Measurements from ENCODE around the gene KRTAP5-7.
"Not testable (repeated sequence)": the region's sequence is repeated elsewhere in the genome, so short reads cannot be mapped to it uniquely, and the experiment has no call there.

KRTAP5-7 gene, protein sequence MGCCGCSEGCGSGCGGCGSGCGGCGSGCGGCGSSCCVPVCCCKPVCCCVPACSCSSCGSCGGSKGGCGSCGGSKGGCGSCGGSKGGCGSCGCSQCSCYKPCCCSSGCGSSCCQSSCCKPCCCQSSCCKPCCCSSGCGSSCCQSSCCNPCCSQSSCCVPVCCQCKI

DNA sequence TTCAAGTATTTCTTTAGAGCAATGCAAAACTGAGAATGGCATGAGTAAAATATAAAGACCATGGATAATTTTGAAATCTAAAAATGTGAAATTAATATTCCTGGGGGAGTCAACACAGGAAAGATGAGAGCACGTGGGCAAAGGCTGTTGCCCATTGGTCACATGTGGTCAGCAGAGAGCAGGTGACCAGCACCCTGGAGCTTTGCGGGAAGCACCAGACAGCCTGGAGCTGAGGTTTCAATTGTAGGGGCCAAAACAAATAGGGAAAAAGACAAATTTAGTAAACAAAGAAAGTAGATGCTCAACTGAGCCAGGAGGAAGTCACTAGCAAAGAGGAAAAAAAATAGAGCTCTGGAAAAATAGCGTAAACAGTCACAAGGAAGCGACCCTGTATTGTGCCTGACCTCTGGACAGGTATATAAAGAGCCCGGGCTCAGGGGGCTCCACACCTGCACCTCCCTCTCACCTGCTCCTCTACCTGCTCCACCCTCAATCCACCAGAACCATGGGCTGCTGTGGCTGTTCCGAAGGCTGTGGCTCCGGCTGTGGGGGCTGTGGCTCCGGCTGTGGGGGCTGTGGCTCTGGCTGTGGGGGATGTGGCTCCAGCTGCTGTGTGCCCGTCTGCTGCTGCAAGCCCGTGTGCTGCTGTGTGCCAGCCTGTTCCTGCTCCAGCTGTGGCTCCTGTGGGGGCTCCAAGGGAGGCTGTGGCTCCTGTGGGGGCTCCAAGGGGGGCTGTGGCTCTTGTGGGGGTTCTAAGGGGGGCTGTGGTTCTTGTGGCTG lies at the start of gene KRTAP5-7:
Gene KRTAP5-7, plus strand, starts transcription at position 472 of the 780 bp plus-strand sequence. Its CDS starts 34 bp downstream, at position 506.
- not testable (repeated sequence) for FAIRE-seq

- no peak for FAIRE-seq
Measured at GRCh38 chr11:71477641-71478527, 49.2 kb upstream of the KRTAP5-7 start.

- no peak for FAIRE-seq
Measured at GRCh38 chr11:71478528-71478840, 48.6 kb upstream of the KRTAP5-7 start.

DNA sequence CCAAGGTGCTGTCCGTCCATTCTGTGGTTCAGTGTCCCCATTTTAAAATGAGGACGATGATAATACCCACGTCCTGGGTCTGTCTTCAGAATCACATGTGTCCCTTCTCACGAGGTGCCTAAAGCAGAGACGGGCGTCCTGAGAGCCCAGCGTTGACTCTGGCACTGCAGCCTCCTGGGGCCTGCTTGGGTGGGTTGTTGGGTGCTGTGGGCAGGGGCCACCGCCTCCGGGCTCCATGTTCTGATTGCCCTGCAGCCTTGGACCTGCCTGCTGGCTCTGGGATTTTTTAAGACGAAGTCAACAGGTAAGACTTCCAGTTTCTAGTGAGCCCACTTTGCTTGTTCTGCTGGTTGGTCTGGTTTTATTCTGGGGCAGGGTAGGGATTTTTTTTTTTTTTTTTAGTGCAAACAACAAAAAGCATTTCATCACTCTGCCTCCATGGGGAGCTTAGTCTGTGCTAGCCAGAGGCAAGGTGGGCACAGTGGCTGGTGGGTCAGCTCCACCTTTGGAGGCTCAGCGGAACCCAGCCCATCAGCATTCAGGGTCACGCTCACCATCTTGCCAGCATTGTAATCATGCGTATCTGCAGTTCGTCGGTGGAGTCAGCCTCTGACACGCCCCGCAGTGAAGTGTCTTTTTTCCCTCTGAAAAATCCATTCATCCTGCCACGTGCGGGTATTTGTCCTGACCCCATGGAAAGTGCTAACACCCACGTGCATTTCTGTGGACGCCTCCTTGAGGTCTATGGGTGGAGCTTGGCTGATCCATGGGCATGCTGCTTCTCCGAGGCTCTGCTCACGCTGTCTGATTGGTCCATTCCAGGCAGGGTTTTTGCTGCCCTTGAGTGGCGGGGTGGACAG lies 45.7 kb upstream of the KRTAP5-7 start:
- no peak for FAIRE-seq

DNA sequence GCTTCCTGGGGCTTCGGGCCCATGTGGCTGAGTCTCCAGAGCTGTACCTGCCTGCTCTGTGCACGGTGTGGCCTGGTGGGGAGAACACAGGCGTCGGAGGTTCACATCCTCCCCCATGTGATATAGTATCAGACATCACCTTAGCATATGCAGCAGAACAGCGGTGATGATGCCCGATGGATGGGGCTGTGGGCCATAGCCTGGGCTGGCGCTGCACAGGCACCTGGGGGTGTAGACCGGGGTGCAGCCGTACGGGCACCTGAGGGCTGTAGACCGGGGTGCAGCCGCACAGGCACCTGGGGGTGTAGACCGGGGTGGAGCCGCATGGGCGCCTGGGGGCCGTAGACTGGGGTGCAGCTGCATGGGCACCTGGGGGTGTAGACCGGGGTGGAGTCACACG lies 44.9 kb upstream of the KRTAP5-7 start:
- FAIRE-seq: no peak

DNA sequence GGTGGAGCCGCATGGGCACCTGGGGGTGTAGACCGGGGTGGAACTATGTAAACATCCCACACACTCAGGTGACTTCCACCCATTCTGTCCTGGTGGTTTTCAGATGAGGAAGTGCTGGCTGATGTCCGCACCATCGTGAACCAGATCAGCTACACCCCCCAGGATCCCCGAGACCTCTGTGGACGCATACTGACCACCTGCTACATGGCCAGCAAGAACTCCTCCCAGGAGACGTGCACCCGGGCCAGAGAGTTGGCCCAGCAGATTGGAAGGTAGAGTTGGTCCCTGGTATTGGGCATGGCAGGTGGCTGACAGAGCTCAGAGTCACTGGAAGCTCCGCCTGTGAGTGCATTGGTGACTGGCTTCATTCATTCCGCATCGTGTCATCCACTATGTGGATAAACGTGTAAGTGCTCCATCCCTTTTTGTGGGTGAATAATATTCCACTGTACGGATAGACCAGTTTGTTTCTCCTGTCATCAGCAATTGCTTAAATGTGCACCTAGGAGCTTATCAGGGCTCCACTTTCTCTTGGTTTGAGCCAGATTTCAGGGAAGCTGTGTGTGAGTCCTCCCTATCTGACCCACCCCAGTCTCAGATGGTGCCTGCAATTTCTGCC lies 44.2 kb upstream of the KRTAP5-7 start:
- FAIRE-seq: no peak

DNA sequence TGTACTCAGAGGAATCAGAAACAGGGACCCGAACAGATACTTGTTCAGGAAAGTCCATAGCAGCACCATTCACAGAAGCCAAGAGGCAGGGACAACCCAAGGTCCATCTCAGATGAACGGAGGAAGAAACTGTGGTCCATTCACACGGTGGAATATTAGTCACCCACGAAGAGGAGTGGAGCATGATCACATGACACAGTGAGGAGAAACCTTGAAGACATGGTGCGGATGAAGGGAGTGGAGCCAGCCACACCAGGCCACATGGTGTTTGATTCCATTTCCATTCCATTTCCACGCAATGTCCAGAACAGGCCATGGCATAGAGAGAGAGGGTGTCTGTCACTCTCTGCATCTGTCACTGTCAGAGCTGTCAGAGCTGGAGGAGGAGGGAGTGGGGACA lies 43.4 kb upstream of the KRTAP5-7 start:
- FAIRE-seq: no peak

DNA sequence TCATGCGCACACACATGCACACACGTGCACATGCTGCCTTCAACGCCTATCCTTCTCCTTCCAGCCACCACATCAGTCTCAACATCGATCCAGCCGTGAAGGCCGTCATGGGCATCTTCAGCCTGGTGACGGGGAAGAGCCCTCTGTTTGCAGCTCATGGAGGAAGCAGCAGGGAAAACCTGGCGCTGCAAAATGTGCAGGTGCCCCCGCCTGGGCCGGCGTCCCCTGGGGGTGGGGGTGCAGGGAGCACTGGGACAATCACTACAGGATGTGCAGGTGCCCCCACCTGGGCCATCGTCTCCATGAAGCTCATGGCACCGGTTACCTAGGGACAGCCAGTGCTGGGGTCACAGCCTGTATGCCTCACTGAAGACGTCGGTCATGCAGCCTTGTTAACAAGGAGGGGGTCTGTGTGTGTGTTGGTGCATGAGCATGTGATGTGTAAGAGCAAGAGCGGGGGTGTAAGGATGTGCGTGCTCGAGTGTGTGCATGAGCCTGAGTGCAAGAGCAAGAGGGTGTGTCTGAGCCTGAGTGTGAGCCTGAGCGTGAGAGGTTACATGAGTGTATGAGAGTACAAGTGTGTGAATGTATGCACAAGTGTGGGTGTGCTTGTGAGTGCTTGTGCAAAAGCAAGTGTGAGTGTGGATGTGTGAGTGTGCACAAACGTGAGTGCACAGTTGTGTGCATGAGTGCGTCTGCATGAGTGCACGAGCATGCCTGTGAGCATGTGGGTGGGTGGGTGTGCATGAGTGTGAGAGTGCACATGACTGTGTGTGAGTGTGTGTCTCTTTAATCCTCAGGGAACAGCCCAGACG lies 42.6 kb upstream of the KRTAP5-7 start:
- FAIRE-seq: no peak

DNA sequence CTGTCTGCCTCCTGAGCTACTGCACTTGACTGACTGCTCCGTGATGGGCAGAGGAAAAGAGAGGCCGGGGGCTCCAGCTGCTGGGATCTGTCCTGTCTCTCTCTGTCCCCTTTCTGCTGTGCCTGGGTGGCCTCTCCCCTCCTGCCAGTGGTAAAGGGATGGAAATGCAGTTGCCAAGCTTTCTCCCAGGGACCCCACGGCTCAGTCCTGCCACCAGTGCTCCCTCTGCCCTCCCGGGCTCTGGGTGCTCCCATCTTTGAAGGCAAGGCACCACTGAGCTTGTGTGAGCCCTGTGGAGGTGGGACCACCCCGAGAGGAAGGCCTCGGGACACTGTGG lies 42.0 kb upstream of the KRTAP5-7 start:
- FAIRE-seq: no peak

DNA sequence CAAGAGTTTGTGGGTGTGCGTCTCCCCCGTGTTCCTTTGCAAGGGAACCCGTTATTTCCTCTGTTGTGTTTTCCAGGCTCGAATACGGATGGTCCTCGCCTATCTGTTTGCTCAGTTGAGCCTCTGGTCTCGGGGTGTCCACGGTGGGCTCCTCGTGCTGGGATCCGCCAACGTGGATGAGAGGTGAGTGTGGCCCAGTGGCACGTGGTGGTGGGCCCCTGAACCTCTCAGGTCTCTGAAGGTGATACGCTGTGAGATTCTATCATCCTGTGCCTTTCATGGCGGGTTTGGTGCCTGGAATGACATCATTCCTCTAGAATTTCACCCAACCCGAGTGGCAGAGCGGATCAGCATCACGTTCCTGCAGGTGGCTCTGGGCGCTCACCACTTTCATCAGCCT lies 41.6 kb upstream of the KRTAP5-7 start:
- no peak for FAIRE-seq

GRCh38 chr11:71486320-71486719 lies 40.7 kb upstream of the KRTAP5-7 start:
- FAIRE-seq: no peak

- FAIRE-seq: no peak
Measured at GRCh38 chr11:71488681-71489270, 38.3 kb upstream of the KRTAP5-7 start.

GRCh38 chr11:71489311-71490043 lies 37.6 kb upstream of the KRTAP5-7 start:
- FAIRE-seq: no peak

DNA sequence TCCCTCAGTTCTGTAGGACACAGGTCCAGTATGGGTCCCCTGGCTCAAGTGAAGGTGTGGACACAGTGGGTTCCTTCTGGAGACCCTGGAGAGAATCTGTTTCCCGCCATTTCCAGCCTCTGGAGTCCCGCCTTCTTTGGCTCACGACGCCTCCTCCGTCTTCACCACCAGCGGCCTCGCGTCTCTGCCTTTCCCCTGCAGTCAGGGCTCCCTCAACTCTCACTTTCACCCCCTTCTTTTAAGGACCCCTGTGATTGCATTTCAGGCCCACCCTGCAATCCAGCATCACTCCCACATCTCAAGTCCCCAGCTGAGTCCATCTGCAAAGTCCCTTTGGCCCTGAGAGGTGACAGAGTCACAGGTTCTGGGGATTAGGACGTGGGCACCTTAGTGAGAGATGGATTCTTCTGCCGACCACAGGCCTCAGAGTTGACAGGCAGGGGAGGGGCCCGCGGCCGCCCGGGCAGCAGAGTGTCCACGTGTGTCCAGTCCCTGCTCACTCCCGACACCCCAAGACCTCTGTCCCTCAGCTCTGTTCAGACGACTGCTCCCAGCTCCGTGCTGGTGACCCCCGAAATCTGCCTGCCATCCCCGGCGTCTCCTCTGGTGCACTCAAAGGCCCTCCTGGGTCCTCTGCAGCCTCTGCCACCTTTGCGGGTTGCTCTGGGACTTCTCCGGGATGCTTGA lies 36.9 kb upstream of the KRTAP5-7 start:
- no peak for FAIRE-seq

DNA sequence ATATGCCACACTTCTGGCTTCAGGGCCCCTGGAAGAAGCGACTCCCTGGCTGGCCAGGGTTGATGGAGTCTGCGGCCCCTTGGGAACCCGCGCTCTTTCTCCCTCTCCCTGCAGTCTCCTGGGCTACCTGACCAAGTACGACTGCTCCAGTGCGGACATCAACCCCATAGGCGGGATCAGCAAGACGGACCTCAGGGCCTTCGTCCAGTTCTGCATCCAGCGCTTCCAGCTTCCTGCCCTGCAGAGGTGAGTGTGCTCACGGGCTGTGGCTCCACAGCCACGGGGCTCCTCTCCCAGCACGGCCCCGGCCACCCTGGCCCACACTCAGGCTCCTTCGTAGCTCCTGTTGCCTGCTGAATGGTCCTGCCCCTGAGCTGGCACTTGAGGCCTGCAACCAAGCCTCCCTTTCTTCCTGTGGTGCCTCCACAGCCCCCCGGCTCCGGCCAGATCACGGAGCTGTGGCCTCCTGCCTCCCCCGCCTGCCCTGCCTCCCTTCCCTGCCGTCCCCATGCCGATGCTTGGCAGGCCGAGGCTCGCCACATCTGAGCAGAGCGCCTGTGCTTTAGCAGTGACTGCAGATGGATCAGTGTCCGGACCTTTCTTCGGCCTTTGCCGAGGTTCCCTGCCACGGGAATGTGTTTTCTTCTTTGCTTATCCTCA lies 36.2 kb upstream of the KRTAP5-7 start:
- no peak for FAIRE-seq

GRCh38 chr11:71491531-71491930 lies 35.5 kb upstream of the KRTAP5-7 start:
- FAIRE-seq: no peak

DNA sequence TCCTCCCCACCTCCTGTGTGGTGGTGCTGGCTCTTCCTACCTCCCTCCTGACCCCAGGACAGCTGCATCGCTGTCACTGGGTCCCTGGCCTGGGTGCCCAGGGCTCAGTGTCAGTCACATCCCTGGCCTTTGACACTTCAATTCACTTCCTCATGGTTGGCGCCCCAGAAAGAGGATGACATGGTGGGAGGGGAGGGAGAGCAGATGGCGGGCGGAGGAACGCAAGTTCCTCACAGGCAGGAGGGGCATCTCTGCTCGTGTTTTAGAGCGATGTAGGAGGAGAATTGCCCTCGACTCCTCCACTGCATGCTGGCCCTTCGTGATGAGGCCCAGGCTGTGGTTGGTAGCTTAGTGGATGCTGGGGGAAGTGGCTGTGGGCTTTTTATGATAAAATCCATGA lies 35.1 kb upstream of the KRTAP5-7 start:
- no peak for FAIRE-seq

DNA sequence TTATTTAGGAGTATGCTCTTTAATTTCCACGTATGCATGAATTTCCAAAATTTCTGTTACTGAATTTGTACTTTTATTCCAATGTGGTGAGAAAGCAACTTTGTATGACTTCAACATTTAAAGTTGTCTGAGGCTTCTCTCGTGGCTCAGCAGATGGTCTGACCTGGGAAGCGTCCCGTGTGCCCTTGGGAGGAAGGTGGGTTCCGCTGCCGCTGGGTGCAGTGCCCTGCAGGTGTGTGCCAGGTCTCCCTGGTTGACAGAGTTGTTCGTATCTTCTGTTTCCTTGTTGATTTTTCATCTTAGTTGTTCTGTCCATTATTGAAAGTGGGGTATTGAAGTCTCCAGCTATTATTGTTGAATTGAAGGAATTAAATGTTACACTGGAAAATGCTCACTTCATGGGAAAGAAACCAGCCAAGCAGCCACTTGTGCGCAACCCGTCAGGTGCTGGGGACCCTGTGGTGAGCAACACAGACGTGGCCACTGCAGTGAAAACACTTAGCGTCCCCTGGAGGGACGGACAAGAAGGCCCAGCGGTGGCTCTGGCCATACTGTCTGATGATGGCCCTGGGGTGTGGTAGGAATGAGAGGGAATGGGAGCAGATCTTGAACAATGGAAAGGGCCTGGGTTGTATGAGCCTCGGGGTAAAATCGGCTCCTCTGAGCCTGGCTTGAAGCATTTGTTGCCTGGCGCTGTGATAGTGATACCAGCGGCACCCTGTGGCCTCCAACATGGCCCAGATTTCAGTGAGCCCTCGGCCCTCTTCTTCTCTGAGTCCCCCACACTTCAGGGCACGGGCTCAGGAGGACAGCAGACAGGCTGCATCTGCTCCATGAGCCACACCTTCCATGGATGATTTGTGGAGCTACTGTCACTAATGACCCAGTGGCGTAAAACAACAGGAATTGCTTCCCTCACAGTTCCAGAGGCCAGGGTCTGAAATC lies 31.5 kb upstream of the KRTAP5-7 start:
- no peak for FAIRE-seq

All from colon (tissue), 2 donors.